GM18909 (cell line): ENCODE data around the gene PLXND1.
"Not testable (repeated sequence)": the region's sequence is repeated elsewhere in the genome, so short reads cannot be mapped to it uniquely, and the experiment has no call there.

ENCODE experiments used
- ATAC-seq: cut with Tn5 transposase; IDR thresholded peaks from one replicate; pipeline ENCODE4 v1.9.1; 2021; ENCODE audit warnings: mild to moderate bottlenecking; ENCODE audit not compliant: unreplicated experiment, poor library complexity

Gene PLXND1, protein sequence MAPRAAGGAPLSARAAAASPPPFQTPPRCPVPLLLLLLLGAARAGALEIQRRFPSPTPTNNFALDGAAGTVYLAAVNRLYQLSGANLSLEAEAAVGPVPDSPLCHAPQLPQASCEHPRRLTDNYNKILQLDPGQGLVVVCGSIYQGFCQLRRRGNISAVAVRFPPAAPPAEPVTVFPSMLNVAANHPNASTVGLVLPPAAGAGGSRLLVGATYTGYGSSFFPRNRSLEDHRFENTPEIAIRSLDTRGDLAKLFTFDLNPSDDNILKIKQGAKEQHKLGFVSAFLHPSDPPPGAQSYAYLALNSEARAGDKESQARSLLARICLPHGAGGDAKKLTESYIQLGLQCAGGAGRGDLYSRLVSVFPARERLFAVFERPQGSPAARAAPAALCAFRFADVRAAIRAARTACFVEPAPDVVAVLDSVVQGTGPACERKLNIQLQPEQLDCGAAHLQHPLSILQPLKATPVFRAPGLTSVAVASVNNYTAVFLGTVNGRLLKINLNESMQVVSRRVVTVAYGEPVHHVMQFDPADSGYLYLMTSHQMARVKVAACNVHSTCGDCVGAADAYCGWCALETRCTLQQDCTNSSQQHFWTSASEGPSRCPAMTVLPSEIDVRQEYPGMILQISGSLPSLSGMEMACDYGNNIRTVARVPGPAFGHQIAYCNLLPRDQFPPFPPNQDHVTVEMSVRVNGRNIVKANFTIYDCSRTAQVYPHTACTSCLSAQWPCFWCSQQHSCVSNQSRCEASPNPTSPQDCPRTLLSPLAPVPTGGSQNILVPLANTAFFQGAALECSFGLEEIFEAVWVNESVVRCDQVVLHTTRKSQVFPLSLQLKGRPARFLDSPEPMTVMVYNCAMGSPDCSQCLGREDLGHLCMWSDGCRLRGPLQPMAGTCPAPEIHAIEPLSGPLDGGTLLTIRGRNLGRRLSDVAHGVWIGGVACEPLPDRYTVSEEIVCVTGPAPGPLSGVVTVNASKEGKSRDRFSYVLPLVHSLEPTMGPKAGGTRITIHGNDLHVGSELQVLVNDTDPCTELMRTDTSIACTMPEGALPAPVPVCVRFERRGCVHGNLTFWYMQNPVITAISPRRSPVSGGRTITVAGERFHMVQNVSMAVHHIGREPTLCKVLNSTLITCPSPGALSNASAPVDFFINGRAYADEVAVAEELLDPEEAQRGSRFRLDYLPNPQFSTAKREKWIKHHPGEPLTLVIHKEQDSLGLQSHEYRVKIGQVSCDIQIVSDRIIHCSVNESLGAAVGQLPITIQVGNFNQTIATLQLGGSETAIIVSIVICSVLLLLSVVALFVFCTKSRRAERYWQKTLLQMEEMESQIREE (N-terminal part only)

DNA sequence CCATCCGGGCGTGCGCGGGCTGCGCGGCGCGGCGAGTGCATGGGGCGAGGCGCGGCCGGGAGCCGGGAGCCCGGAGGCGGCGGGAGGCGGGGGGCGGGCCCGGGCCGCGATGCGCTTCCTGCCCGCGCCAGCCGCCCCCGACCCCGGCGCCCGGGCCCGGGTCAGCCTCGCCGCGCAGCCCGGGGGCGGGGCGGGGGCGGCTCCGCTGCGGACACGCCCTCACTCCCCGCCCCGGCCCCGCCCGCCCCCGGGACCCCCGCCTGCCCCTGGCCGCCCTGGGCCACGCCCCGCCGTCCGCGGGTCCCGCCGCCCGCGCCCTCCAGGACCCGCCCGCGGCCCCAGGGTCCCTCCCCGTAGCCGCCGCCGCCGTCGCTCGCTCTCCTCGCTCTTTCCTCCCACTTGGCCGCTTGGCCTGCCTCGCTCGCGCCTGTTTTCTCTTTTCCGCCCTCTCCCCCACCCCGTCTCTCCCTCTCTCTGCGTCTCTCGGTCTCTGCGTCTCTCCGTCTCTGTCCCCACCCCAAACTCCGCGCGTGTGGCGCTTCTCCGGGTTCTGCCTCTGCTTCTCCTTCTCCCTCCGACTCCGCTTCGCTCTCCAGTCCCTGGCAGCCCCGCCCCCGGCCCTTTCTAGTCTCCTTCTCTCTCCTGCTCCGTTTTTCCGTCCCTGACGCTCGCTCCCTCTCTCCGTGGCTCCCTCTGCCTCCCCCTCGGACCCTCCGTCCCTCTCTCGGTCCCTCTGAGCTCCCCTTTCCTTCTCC lies at the start of gene PLXND1:
TSS of gene PLXND1 (minus strand) at position 41 of the 755 bp plus-strand sequence. CDS start at position 4, 37 bp downstream.
- peak; percentile 44 for ATAC-seq

DNA sequence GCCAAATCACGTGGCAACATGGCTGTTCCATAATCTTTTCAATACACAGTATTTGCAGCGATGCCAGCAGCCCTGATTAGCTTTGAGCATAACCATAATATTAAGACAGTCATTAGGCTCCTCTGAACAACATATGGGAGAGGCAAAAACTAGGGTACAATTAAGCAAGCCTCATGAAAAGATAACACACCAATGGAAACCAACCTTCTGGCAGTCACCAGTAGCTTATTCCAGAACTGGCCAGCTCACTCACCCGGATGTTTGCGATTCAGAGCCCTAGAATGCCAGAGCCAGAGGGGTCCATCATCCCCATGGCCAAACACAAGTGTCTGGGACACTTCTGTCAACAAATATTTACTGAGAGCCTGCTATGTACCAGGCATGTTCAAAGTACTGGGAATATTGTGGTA lies 48.8 kb upstream of the PLXND1 start:
- ATAC-seq: no peak

DNA sequence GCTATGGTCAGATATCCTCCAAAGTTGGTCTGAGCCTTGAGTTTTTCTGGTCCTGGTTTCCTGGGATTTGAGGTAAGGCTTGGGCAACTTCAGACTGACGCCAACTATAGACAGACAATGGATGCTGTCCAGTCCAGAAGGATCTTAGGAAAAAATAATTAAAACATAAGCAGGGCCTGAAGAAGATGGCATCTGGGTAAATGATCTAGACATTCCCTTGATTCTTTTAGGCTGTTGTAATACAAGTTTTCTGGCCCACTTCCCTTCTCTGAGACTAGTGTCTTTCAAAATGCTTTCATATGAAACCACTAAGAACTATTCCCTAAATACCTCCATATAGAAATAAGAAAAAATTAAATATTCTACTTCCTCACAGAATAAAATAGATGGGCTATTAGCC lies 47.7 kb upstream of the PLXND1 start:
- no peak for ATAC-seq

DNA sequence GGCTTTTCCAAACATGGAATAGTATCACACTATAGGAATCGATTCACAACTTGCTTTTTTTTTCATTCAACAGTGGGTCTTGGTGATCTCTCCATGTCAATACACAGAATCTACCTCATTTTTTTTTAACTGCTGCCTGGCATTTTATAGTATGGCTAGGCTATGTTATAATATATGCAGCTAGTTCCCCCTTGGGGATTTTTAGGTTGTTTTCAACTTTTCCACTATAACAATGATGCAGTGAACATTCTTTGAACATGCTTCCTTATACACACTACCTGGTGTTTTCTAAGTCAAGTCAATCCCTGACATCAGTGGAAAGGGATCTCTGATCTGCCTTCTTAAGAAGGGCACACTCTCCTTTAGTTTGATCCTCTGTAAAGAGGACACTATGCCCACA lies 46.5 kb upstream of the PLXND1 start:
- ATAC-seq: no peak

DNA sequence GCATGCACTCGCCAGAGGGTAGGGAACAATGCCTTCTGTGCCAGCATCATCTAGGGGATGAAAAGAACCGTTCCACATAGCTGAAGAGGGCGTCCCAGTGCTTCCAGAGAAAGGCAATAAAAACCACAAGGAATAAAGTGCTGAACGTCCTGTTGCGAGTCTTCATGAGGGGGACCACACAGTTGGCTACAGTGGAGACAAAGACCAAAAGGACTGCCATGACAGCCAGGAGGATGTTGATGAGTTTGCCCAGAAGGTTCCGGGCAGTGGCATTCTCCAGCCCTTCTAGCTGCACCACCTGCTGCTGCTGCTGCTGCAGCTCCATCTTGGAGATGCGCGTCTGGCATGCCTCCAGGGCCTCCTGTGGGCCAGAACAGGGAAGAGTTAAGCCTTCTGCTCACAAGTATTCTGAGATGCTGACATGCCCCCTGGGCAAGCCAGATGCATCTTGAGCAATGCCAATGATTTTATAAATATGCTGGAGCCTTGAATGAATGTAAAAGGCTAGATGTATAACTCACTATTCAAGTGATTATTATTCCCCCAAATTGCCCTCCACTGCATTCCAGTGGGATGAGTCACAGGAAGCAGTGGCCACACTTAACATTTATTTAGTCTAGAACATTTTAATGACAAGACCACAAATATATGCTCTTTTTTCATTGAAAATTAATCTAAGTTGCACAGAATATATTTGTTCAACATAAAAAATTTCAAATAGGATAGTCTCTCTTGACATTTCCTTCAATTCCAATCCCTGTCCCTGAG lies 45.1 kb upstream of the PLXND1 start:
- no peak for ATAC-seq

DNA sequence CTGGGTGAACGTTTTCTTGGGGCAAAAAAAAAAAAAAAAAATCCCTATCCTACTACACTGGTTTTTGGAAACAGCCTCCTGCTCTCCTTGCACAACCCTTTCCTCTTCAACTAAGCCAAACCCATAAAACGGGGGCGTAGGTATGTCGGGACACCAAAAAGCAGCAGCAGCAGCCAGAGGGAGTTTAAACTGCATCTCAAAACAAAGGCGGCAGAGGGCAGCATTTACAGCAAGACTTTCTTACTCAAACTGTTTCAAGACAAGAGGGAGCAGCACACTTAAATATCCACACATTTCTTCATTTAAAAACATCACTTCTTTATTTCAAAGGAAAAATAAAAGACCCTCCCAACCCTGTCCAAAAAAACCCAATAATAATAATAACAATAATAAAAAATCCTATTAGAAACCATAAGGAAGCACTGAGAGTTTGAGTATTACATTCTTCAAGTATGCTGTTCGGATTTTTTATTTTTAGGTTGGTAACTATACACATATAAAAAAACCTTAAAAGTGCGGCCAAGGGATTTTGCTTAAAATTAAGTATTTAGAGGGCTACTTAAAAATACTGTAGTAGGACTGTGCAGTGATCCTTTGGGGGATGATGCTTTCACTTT lies 43.9 kb upstream of the PLXND1 start:
- ATAC-seq: no peak

DNA sequence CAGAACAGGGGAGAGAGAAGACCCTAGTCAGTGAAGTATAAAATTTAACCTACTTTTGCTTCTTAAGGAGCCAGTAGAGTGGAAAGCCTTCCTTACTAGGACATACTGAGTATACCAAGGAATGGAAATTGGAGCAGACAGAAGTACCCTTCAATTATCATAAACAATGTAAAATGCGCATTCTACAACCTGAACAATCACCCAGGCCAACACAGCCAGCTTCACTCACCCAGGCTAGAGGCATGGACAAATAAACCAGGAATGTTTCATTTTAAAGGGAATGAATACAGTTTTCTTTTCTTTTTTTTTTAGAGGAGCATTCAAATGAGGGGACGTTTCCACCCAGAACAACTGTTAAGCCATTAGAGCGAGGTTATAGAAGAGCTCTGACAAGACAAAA lies 41.9 kb upstream of the PLXND1 start:
- no peak for ATAC-seq

DNA sequence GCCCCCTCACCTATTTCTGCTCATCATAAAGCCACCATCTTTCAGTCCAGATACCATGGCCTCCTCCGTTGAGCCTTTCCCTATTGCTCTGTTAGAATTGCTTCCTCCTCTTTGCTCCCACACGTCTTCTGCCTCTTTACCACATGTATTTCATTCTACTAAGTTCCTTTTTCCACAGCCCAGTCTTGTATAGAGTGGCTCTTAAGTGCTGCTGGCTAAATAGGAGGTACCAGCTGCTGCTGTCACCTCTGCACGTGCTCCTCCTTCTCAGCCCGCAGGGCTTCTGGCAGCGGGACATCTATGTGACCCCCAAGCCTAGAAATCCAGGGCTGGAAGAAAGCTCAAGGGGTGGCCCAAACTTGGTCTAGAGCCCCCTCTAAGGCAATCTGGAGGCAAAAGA lies 38.8 kb upstream of the PLXND1 start:
- ATAC-seq: no peak

DNA sequence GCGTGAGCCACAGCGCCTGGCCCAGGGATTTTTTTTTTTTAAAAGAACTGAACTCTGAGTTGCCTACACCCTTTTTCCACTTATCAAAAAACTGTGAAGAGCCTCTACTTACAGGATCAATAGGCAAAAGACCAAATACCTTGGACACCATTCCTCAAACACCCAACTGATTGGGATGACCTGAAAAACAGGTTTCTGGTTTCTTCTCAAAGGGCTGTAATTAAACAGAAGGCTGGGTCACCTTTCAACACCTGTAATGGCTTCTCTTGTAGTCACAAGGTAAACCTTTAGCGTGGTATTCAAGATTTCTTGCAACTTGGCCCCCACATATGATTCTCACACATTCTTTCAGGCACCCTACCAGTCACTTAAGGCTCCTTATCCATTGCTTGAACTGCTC lies 38.4 kb upstream of the PLXND1 start:
- no peak for ATAC-seq

DNA sequence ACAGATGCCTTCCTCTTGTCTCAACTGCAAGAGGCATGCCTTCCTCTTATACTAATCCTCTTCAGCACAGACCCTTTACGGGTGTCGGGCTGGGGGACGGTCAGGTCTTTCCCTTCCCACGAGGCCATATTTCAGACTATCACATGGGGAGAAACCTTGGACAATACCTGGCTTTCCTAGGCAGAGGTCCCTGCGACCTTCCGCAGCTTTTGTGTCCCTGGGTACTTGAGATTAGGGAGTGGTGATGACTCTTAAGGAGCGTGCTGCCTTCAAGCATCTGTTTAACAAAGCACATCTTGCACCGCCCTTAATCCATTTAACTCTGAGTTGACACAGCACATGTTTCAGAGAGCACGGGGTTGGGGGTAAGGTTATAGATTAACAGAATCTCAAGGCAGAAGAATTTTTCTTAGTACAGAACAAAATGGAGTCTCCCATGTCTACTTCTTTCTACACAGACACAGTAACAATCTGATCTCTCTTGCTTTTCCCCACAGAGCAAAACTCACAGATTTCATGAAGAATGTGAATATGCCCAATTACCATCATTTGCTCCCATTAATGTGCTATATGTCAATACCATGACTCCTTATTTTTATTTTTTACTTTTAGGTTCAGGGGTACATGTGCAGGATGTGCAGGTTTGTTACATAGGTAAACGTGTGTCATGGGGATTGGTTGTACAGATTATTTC lies 35.2 kb upstream of the PLXND1 start:
- ATAC-seq: not testable (repeated sequence)

DNA sequence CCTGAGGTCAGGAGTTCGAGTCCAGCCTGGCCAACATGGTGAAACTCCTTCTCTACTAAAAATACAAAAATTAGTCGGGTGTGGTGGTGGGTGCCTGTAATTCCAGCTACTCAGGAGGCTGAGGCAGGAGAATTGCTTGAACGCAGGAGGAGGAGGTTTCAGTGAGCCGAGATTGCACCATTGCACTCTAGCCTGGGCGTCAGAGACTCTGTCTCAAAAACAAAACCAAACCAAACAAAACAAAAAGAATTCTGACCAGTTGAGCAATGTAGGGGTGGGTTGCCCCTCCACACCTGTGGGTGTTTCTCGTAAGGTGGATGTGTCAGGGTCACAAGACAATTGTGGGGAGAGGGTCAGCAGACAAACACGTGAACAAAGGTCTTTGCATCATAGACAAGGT lies 34.5 kb upstream of the PLXND1 start:
- ATAC-seq: not testable (repeated sequence)

DNA sequence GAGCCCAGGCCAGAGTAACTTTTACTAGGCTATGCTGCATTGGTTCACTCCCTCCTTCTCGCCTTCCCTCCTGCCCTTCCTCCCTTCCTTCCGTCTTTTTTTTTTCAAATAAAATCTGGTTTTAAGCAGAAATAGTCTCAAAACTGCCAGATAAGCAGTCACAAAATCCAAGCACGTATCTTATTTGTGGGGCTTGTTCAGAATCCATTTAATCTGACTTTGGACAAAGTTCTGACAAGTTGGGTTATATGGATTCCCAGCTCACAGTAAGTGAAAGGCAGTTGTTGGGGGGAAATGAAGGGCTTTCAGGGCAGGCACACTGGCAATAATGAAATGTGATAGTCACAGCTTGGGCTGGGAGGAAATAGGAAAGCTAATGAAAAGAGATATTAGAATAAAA lies 32.0 kb upstream of the PLXND1 start:
- ATAC-seq: no peak

DNA sequence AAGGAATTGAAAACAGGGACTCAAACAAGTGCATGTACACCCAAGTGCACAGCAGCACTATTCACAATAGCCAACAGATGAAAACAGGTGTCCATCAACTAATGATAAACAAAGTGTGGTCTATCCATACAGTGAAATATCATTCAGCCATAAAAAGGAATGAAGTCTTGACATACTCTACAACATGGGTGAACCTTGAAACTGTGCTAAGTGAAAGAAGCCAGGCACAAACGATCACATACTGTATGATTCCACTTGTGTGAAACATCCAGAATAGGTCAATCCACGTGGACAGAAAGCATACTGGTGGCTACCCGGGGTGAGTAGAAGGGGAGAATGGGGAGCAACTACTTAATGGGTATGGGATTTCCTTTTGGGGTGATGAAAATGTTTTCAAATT lies 29.6 kb upstream of the PLXND1 start:
- no peak for ATAC-seq

DNA sequence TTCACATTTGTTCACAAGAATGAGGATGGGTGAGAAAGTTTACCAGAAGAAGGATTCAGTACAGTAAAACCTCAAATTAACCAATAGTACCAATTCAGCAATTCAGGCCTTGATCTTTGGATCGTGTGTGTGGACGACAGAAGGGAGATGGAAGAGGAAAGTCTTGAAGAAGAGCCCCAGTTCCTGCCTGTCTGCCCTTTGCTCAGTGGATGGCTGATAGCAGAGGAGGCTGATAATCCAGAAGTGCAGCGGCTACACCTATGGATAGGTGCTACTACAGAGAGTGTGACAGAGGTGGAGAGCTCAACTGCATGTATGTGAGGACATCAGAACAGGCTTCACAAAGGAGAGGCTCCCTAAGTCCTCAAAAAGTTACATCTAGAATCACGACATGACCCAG lies 29.2 kb upstream of the PLXND1 start:
- ATAC-seq: no peak

DNA sequence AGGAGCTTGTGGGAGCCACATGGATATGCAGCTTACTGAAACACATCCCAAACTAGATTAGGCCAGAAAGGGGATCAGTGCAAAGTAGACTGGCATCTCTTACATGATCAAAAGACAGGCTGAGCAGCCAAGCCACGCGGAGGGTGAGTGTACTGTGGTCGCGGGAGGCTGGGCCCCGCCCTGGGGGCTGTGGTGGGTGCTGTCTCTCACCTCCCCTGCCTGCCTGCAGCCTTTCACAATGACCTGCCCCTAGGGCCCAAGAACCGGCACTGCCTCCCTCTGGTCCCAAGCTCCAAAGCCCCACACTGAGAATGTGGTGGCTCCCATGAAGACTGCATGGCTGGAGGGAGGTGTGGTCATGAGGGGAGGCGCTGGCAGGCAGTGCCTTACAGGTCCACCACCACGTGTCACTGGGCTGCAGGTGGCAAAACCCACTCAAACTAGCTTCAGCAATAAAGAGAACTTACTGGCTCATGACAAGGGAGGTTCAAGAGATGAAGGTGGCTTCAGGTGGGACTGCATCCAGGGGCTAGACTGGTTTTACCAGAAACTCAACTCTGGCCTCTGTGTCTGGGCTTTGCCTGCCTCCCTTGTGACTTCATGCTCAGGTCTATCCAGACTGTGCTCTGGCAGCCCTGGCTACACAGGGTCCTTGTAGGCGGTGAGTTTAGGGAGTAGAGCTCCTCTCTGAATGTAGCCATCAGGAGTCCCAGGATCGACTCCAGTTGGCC lies 27.4 kb upstream of the PLXND1 start:
- no peak for ATAC-seq

DNA sequence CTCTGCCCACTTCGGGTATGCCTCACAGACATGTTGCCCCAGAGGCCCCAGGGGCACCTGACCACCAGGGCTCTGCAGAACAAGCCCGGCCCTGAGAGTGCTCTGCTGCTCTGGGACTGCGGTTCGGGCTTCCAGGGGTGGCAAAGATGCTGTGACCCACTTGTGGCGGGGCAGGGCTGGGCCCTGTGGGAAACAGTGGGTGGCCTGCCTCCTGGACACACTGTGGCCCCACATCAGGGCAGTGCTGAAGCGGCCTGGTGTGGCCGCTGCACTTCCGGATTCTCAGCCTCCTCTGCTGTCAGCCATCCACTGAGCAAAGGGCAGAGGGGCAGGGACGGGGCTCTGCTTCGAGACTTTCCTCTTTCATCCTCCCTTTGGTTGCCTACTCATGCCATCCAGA lies 26.5 kb upstream of the PLXND1 start:
- no peak for ATAC-seq

DNA sequence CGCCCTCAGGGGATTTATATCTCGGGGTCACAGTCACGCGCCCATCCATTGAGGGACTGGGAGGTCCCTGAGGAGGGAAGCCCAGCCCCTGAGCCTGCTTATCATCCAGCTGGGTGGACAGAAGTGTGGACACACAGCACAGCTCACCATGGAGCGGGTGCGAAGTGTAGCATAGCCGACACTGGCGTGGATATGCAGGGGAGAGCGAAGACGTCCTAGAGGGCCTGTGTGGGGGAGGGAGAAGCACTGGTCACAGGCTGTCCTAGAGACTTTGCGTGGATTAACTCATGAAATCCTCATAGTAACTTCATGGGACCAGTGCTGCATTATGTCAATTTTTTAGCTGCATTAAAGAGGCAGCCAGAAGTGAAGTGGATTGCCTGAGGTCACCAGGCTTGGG lies 26.1 kb upstream of the PLXND1 start:
- no peak for ATAC-seq
